ENCODE measurements around the gene ELL2.
"Not testable (repeated sequence)": the region's sequence is repeated elsewhere in the genome, so short reads cannot be mapped to it uniquely, and the experiment has no call there.

ELL2 gene

GRCh38 chr5:95859661-95860060, 102.0 kb downstream of the ELL2 start:
- DNase-seq (ENCODE audit: low read depth): no peak

DNA sequence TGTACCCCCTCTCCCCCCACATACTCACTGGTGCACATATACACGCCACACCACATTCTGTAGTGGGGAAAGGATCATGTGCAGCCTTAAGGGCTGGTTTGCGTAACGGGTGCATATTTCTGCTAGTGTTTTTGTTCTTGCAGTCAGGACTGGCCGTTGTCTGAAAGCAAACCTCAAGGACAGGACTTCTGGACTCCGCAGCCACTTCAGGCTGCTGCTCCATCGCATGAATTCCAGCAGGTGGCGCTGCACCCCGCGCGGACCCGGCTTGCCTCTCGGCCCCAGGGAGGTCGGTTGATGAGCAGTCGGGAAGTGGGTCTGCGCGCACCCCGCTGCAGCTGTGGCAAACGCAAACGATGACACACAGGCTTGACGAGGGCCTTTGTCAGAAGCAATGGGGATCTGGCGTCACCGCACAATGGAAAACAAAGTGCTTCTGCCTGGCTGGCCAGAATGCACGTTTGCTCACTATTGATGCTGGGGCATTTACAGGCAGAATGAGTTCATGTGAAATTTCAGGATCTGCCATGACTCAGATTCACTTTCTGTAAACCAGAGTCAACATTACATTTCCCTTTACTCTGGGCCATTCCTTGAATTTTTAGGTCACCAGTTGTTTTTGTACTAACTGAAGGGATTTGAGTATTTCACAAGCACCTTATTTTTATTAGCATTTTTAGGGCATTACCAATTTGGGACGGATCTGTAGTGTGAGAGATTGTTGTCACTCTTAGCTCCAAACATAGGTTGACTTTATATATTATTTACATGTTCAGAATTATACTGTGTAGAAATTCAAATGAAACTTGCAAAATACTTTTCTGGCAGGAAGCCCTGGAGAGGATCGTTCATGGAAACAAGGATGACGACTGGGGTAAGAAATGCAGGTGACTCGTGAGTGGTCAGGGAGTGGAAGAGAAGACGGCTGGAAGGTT, 102.7 kb downstream of the ELL2 start:
- peak; percentile 82 for DNase-seq (ENCODE audit: low read depth)

DNA sequence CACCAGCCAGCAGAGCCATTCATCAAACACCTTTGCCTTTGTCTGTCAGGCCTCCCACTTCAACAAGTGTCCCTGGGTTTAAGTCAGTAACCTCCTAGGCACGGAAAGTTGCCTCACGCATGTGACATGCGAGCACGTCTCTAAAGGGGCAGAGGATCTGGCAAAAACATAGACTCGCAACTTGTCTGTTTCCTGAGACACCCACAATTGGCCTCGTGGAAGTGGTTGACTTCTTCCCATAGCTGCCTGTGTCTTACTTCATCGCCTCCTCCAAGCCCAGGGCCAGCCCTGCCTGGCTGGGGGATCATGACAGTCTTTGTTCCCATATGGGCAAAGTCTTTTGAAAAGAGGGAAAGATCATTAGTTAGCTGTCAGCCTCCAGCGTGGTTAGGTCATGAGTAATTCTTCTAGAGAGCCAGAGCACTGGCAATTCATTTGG, 103.6 kb downstream of the ELL2 start:
- no peak for DNase-seq (ENCODE audit: low read depth)

- DNase-seq (ENCODE audit: low read depth): no peak
These were observed 104.3 kb downstream of the ELL2 start for GRCh38 chr5:95857185-95857945.

- no peak for DNase-seq (ENCODE audit: low read depth)
These were observed 105.1 kb downstream of the ELL2 start for GRCh38 chr5:95856501-95856981.

- no peak for DNase-seq (ENCODE audit: low read depth)
These were observed 108.2 kb downstream of the ELL2 start for GRCh38 chr5:95853490-95853889.

DNA sequence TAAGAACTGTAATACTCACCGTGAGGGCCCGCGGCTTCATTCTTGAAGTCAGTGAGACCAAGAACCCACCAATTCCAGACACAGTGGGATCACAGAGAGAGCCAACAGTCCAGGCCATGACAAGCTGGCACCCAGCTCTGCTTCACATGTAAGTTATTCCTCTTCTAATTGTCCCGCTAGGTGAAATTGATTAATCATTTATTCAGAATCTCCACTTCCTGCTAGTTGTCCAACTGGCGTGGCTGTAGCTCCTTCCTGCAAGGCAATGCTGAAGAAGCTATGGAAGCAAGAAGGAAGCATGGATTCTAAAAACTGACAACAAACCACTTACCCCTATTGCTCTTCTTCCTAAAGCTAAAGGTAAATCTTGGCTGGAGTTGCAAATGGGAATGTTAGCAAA, 109.1 kb downstream of the ELL2 start:
- no peak for DNase-seq (ENCODE audit: low read depth)

GRCh38 chr5:95851141-95851540, 110.5 kb downstream of the ELL2 start:
- not testable (repeated sequence) for DNase-seq (ENCODE audit: low read depth)

GRCh38 chr5:95850391-95850894, 111.2 kb downstream of the ELL2 start:
- DNase-seq (ENCODE audit: low read depth): no peak

DNA sequence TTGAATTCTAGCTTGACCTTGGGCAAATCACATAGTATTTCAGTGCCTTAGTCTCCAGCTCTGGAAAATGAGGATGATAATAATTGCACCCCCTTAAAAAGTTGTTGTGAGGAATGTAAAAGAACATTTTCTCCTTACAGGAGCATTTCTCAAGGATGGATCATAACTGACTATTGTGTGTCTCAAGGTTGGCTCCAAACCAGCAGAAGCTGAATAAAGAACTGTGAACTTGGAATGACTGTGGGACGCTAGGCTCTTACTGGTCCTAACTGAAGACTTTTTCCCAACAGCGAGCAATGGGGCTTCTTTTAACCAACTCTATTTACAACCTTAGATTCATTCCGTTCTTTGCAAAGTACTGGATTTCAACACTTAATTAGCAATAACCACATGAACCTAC, 113.0 kb downstream of the ELL2 start:
- DNase-seq (ENCODE audit: low read depth): no peak

- DNase-seq (ENCODE audit: low read depth): no peak
These were observed 114.4 kb downstream of the ELL2 start for GRCh38 chr5:95847261-95847592.

DNA sequence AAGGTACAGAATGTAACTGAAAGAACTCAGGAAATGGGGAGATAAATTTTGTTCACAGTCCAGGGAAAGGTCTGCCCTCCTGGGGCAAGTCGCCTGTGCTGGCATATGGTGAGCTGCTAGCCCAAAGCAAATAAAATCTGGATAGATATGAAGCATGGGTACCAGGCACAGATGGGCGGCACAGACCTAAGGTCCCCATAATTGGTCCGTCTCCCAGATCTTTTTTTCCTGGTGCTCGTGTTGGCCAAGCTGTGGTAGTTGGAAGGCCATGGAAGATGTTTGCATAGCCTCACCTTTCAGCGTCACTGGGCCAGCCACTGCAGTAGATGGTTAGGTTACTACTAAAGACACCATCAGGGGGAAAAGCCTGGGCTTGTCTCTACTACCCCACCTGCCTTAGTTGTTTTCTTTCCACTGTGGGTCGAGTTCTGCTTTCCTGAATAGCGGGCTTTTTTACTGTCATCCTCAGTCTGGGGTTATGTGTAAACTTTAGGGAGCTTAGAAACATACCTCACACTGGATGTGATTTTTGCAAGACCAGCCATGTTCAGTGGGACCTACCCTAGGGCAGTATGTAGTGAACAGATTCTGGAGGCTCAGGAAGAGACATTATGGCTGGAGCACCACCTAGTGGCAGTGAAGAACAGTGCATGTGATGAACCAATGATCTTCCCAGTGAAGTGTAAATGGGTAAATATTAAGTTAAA, 114.9 kb downstream of the ELL2 start:
- no peak for DNase-seq (ENCODE audit: low read depth)

- DNase-seq (ENCODE audit: low read depth): no peak
These were observed 116.3 kb downstream of the ELL2 start for GRCh38 chr5:95845391-95845790.

DNA sequence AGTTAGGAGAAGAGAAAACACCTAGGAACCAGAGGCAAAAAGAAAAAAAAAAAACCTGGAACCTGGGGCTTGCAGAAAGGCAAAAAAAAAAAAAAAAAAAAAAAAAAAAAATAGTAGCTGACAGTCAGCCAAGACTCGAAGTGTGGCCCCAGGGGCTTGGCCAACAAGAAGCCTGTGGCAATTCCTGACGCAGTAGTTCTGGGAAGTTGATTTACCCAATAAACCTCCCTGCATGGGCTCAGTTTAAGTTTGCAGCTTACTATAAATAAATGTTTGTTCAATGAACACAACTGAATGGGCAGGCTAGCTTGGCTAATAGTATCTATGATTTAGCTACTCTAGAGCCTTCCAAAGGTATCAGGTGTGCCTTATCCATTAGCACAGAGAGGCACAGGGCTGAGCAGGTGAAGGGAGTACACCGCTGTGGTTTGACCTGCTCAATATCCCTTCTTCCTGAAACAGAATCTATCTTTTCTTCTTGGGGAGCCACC, 117.9 kb downstream of the ELL2 start:
- no peak for DNase-seq (ENCODE audit: low read depth)

DNA sequence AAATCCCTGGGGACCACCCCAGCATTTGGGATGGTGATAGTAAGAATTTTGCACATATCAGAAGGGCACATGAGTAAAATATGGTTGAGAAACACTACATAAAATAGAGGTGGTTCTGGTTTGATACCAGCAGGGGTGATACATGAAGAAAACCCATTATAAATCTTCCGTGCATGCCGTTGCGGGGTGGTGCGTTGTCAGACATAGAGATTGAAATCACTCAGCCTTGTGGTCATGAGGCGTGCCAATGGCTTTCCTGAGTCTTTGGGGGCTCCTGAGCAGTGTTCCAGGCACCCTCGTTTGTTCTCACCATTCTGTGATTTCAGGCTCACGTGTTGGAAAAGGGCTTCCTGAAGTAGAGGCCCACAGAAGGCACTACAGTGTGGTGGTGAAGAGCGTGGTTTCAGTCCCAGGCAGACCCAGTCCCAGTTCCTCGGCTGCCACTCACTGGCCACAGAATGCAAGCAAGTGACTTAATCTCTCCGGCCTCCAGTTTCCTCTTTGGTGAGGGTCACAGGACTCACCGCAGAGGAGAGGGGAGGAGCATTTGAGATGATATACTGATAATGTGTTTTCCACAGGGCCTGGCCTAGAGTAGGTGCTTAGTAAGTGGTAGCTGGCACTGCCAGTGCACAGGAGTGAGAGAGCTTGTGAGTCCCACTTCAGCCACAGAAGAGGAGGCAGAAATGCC, 118.7 kb downstream of the ELL2 start:
- no peak for DNase-seq (ENCODE audit: low read depth)

GRCh38 chr5:95841914-95842812, 119.5 kb downstream of the ELL2 start:
- no peak for DNase-seq (ENCODE audit: low read depth)

DNA sequence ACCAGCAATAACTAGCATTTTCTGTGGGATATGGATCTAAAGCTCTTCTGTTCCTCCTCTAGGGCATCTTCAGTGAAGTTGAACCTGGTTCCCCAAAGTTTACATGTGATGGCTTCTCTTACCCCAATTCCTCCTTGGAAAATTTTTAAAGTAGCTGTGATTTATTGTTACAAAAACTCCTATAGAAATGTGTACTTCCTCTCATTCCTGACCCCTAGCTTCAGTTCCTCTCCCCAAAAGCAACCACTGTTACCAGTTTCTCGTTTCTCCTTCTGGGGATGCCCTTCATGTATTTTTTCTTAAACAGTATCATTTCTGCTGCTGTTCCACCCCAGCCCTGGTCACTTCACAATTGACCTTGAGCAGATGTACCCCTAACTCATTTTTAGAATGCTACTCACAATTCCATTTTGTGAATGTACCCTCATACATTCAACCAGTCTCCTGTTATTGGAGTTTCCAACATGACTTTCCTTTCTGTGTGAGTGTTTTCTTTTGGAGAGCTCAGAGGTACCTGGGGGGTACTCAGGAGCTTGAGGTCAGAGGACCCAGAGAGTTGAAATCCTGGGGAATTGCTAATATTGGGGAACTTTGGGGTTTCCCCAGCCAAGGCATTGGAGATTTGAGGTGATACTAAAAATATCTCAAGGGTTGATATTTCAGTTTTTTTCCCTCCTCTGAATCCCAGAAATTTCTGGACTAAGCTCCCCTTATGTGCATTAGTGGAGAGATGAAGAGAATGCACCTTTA, 120.5 kb downstream of the ELL2 start:
- no peak for DNase-seq (ENCODE audit: low read depth)

DNA sequence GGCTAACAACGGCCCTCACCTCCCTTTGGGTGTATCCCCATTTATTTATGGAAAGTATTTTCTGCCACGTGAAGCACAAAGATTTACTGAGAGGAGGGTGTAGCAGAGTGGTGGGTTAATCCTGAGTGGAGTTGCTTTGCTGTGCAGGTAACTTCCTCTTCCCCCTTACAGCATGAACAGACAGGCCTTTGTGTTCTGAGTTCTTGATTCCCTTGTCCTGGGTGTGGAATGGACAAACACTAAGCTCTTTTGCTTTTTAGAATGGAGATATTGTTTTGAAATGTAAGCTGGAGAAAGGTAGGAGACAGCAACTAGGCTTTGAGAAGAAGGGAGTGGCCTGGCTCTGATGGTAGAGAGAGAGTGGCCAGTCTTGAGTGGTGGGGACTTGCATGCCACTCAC, 122.0 kb downstream of the ELL2 start:
- DNase-seq (ENCODE audit: low read depth): no peak

DNA sequence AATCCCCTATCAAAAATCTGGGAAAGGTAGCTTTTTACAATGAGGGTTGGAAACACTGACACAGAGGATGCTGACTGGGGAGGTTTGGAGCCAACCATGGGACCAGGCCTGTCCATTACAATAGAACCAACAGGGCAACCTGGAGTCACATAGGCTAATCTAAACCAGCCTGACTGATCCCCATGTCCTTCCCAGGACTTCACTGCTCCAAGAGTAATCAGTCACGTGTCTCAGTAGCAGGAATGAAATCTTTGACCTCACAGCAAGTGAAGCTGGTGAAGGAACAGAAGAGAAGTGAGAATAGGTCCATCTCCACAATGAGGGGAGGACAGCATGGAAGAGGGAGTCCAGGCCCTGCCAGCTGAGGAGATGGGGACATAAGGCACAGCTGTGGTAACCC, 123.1 kb downstream of the ELL2 start:
- DNase-seq (ENCODE audit: low read depth): no peak
